HL-60 (cell line): ENCODE results near the gene SPTSSA.
"Not testable (repeated sequence)": the region's sequence is repeated elsewhere in the genome, so short reads cannot be mapped to it uniquely, and the experiment has no call there.

Experiments
- DNase-seq, 2 experiments: peaks; one replicate each; pipeline ENCODE4 v3.0.0-alpha.2; 2010 to 2020; ENCODE audit warnings: low read depth in 1 of 2, low spot score in 1 of 2
- H3K27ac ChIP-seq: fragments of 250-450 bp; sonication (Bioruptor Pico); replicated peaks from 2 replicates; pipeline ENCODE4 v1.5.1; 2020; ENCODE audit warnings: mild to moderate bottlenecking, moderate library complexity
- H3K27me3 ChIP-seq: fragments of 250-450 bp; sonication (Bioruptor Pico); 2 replicates; pipeline ENCODE4 v1.5.1; 2021; ENCODE audit warnings: mild to moderate bottlenecking, moderate library complexity; ENCODE audit not compliant: insufficient read depth, poor library complexity, severe bottlenecking
- H3K4me3 ChIP-seq: replicated peaks from 2 replicates; pipeline ENCODE4 v1.5.1; 2011; ENCODE audit warnings: mild to moderate bottlenecking, control low read depth, low read length; ENCODE audit not compliant: insufficient read depth
- GABPA ChIP-seq: IDR thresholded peaks from 2 replicates; pipeline ENCODE4 v1.6.1; 2012; ENCODE audit warnings: low read depth
- POLR2AphosphoS5 ChIP-seq: IDR thresholded peaks from 2 replicates; pipeline ENCODE4 v1.6.1; 2012; ENCODE audit warnings: low read depth
- SPI1 ChIP-seq: IDR thresholded peaks from 2 replicates; pipeline ENCODE4 v1.6.1; 2012; ENCODE audit warnings: low read depth, mild to moderate bottlenecking, borderline replicate concordance
- long read RNA-seq: library from polyadenylated mRNA; unstranded; transcript quantifications from one replicate; pipeline ENCODE4 v2.0.0, GENCODE V29; 2020
- TF ChIP-seq, protein P1 (sequence below): IDR thresholded peaks from 2 replicates; pipeline ENCODE4 v1.6.1; 2012; ENCODE audit warnings: low read depth; ENCODE audit not compliant: insufficient replicate concordance
- TF ChIP-seq, protein P2 (sequence below): IDR thresholded peaks from one replicate; pipeline ENCODE4 v1.5.1; 2011; ENCODE audit warnings: low read length, control low read depth, inconsistent platforms; ENCODE audit not compliant: insufficient read depth

SPTSSA gene
- long read RNA-seq, transcript SPTSSA-201 (2 exons, 2,777 nt) = major isoform, 37 of 40 reads
- long read RNA-seq, partial matches to known transcripts = 0 of 40 reads
- long read RNA-seq, other reads (novel, unspliced or antisense) = 3 of 40 reads

DNA sequence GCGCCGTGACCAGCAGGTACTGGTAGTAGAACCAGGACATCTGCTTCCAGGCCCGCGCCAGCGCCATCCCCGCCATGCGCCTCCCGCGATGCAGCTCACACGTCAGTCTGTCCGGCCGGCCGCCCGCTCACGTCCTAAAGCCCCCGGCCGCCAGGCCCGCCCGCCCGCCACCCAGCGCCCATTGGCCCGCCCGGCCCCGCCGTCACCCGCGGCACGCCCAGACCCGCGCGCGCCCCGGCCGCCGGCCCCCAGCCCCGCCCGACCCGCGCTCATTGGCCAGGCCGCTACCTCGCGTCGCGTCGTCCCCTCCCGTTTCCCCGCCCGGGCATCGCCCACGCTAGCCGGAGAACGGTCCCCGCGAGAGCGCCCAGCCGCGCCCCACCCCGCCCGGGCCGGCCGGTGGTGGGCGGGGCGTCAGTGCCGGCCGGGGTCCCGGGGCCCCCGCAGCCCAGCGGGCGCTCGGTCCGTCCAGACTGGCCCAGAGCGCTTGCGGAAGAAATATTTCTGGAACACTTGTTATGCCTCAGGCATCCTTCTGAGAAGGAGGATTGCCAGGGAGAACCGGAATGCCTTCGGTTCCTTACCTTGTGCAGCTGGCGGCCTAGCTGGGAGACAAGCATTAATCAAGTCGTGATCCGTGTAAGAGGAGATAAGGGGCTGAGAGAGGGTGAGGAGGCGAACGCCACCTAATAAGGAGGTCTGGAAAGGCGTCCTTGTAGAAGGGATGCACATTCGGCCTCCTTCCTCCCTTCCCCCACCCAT, at the start of gene SPTSSA:
SPTSSA (minus strand) TSS at position 109 of the 762 bp plus-strand sequence; CDS start at position 76, 33 bp downstream.
- no peak for TF ChIP-seq GABPA
- TF ChIP-seq, protein P1, sequence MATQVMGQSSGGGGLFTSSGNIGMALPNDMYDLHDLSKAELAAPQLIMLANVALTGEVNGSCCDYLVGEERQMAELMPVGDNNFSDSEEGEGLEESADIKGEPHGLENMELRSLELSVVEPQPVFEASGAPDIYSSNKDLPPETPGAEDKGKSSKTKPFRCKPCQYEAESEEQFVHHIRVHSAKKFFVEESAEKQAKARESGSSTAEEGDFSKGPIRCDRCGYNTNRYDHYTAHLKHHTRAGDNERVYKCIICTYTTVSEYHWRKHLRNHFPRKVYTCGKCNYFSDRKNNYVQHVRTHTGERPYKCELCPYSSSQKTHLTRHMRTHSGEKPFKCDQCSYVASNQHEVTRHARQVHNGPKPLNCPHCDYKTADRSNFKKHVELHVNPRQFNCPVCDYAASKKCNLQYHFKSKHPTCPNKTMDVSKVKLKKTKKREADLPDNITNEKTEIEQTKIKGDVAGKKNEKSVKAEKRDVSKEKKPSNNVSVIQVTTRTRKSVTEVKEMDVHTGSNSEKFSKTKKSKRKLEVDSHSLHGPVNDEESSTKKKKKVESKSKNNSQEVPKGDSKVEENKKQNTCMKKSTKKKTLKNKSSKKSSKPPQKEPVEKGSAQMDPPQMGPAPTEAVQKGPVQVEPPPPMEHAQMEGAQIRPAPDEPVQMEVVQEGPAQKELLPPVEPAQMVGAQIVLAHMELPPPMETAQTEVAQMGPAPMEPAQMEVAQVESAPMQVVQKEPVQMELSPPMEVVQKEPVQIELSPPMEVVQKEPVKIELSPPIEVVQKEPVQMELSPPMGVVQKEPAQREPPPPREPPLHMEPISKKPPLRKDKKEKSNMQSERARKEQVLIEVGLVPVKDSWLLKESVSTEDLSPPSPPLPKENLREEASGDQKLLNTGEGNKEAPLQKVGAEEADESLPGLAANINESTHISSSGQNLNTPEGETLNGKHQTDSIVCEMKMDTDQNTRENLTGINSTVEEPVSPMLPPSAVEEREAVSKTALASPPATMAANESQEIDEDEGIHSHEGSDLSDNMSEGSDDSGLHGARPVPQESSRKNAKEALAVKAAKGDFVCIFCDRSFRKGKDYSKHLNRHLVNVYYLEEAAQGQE = no peak
- TF ChIP-seq POLR2AphosphoS5 = peak; percentile 93
- no peak for TF ChIP-seq SPI1
- TF ChIP-seq, protein P2, sequence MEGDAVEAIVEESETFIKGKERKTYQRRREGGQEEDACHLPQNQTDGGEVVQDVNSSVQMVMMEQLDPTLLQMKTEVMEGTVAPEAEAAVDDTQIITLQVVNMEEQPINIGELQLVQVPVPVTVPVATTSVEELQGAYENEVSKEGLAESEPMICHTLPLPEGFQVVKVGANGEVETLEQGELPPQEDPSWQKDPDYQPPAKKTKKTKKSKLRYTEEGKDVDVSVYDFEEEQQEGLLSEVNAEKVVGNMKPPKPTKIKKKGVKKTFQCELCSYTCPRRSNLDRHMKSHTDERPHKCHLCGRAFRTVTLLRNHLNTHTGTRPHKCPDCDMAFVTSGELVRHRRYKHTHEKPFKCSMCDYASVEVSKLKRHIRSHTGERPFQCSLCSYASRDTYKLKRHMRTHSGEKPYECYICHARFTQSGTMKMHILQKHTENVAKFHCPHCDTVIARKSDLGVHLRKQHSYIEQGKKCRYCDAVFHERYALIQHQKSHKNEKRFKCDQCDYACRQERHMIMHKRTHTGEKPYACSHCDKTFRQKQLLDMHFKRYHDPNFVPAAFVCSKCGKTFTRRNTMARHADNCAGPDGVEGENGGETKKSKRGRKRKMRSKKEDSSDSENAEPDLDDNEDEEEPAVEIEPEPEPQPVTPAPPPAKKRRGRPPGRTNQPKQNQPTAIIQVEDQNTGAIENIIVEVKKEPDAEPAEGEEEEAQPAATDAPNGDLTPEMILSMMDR = no peak
- peak within 1 kb of the TSS; percentile 64 for H3K27ac ChIP-seq
- peak within 1 kb of the TSS; percentile 82 for H3K4me3 ChIP-seq
- peak; percentile 70 to 87 for DNase-seq
- no peaks in the 10 kb centered on the region for H3K27me3 ChIP-seq

DNA sequence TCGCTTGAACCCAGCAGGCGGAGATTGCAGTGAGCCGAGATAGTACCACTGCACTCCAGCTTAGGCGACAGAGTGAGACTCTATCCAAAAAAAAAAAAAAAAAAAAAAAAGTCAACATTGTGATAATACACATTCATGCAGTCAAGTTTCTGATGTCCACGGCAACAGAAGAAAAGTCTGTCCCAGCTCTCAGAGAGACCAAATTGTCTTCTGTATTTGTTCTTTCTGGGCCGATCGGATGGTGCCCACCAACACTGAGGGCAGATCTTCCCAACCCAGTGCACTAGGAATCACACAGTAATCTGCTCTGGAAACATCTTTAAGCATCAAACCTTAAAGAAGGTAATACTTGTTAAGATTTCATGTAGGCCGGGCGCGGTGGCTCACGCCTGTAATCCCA, 45.8 kb upstream of the SPTSSA start:
- H3K27ac ChIP-seq = no peak overlapping the region
- no peak overlapping the region for H3K4me3 ChIP-seq
- TF ChIP-seq, protein P2 = no peak
- TF ChIP-seq POLR2AphosphoS5 (no peak), SPI1 (no peak), GABPA (no peak)
- TF ChIP-seq, protein P1 = no peak
- no peak for DNase-seq
- no peaks in the 10 kb centered on the region for H3K27me3 ChIP-seq

DNA sequence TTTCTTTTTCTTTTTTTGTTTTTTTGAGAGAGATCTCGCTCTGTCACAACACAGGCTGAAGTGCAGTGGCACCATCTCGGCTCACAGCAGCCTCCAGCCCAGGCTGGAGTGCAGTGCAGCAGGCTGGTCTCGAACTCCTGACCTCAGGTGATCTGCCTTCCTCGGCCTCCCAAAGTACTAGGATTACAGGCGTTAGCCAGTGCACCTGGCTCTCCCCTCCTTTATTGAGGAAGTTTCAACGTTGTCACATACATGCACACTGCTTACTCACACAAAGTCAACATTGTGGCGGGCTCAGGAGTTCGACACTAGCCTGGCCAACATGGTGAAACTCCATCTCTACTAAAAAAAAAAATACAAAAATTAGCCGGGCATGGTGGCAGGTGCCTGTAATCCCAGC, 45.4 kb upstream of the SPTSSA start:
- Histone ChIP-seq H3K4me3 (no peak overlapping the region), H3K27me3 (no peaks in the 10 kb centered on the region), H3K27ac (no peak overlapping the region)
- no peak for DNase-seq
- TF ChIP-seq, protein P2 = no peak
- TF ChIP-seq, protein P1 = no peak
- no peak for TF ChIP-seq SPI1
- TF ChIP-seq GABPA = no peak
- TF ChIP-seq POLR2AphosphoS5 = no peak

- H3K27ac ChIP-seq, DNase-seq, H3K4me3 ChIP-seq: not testable (repeated sequence)
These were observed 43.1 kb upstream of the SPTSSA start for GRCh38 chr14:34505124-34505491.

GRCh38 chr14:34504027-34504426, 42.0 kb upstream of the SPTSSA start:
- H3K4me3 ChIP-seq, H3K27ac ChIP-seq, H3K27me3 ChIP-seq, DNase-seq: not testable (repeated sequence)

More at GRCh38 chr14:34505124-34505491, 43.1 kb upstream of the SPTSSA start:
- H3K27me3 ChIP-seq = not testable (repeated sequence)
